ENCODE measurements around the gene PPP2R2D.
"Not testable (repeated sequence)": the region's sequence is repeated elsewhere in the genome, so short reads cannot be mapped to it uniquely, and the experiment has no call there.

The PPP2R2D gene

GRCh38 chr10:131915990-131916766, 15.4 kb downstream of the PPP2R2D start:
- H3K18ac ChIP-seq (ENCODE audit: low read length), result no peak overlapping the region
- no peak overlapping the region for H3K4ac ChIP-seq (ENCODE audit: low read depth, low read length)
- no peak overlapping the region for H3K27ac ChIP-seq (ENCODE audit: low read depth, low read length)

DNA sequence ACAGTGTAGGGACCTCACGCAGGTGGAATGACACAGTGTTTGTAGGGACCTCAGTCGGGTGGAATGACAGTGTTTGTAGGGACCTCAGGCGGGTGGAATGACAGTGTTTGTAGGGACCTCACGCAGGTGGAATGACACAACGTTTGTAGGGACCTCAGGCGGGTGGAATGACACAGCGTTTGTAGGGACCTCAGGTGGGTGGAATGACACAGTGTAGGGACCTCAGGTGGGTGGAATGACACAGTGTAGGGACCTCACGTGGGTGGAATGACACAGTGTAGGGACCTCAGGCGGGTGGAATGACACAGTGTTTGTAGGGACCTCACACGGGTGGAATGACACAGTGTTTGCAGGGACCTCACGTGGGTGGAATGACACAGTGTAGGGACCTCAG, 16.0 kb downstream of the PPP2R2D start:
- not testable (repeated sequence) for DNase-seq; H3K56ac ChIP-seq (ENCODE audit: low read length); H3K9ac ChIP-seq (ENCODE audit: low read length); H3K18ac ChIP-seq (ENCODE audit: low read length); H3K4ac ChIP-seq (ENCODE audit: low read depth, low read length); H3K4me1 ChIP-seq (ENCODE audit: control insufficient read depth, low read depth, low read length); H3K4me3 ChIP-seq (ENCODE audit: low read length); H4K5ac ChIP-seq (ENCODE audit: low read length); H3K36me3 ChIP-seq (ENCODE audit: control insufficient read depth, insufficient read depth, low read length); H2AK5ac ChIP-seq (ENCODE audit: low read length); H2BK5ac ChIP-seq (ENCODE audit: low read length); H3K4me2 ChIP-seq (ENCODE audit: low read length); H3K27ac ChIP-seq (ENCODE audit: low read depth, low read length); H2BK120ac ChIP-seq (ENCODE audit: low read depth, low read length); H4K8ac ChIP-seq (ENCODE audit: low read depth, low read length); H3K27me3 ChIP-seq (ENCODE audit: insufficient read depth, low read length, poor library complexity); H2BK15ac ChIP-seq (replicated peaks; ENCODE audit: low read depth); H3K23ac ChIP-seq (ENCODE audit: low read length)
- WGBS (ENCODE audit: extremely low coverage, insufficient coverage, low lambda C conversion rate), result no CpG with 5 or more reads among the region's 11 CpGs
- H3K79me1 ChIP-seq (ENCODE audit: low read length), result peaks cover 36% of the 10 kb centered on the region
- peaks cover 49% of the 10 kb centered on the region for H3K79me2 ChIP-seq (ENCODE audit: control insufficient read depth, insufficient read depth, low read length)

More at GRCh38 chr10:131915990-131916766, 15.4 kb downstream of the PPP2R2D start:
- peak; percentile 48 for DNase-seq
- H3K56ac ChIP-seq (ENCODE audit: low read length), result no peak overlapping the region
- H3K79me2 ChIP-seq (ENCODE audit: control insufficient read depth, insufficient read depth, low read length), result peaks cover 49% of the 10 kb centered on the region
- H2BK120ac ChIP-seq (ENCODE audit: low read depth, low read length), result no peak overlapping the region
- no peaks in the 10 kb centered on the region for H3K27me3 ChIP-seq (ENCODE audit: insufficient read depth, low read length, poor library complexity)
- H3K9ac ChIP-seq (ENCODE audit: low read length), result no peak overlapping the region
- no peak overlapping the region for H3K4me3 ChIP-seq (ENCODE audit: low read length)
- H4K5ac ChIP-seq (ENCODE audit: low read length), result no peak overlapping the region
- H3K23ac ChIP-seq (ENCODE audit: low read length), result no peak overlapping the region
- 100% methylated on average over 2 of the region's 19 CpGs for WGBS (ENCODE audit: extremely low coverage, insufficient coverage, low lambda C conversion rate)
- no peak overlapping the region for H2BK5ac ChIP-seq (ENCODE audit: low read length)
- no peaks in the 10 kb centered on the region for H3K4me1 ChIP-seq (ENCODE audit: control insufficient read depth, low read depth, low read length)
- no peaks in the 10 kb centered on the region for H3K36me3 ChIP-seq (ENCODE audit: control insufficient read depth, insufficient read depth, low read length)
- H3K79me1 ChIP-seq (ENCODE audit: low read length), result peaks cover 37% of the 10 kb centered on the region
- H2BK15ac ChIP-seq (replicated peaks; ENCODE audit: low read depth), result no peak overlapping the region
- no peak overlapping the region for H2AK5ac ChIP-seq (ENCODE audit: low read length)
- H3K4me2 ChIP-seq (ENCODE audit: low read length), result no peak overlapping the region
- H4K8ac ChIP-seq (ENCODE audit: low read depth, low read length), result no peak overlapping the region

- not testable (repeated sequence) for H3K4me2 ChIP-seq (ENCODE audit: low read length); H2BK5ac ChIP-seq (ENCODE audit: low read length); H3K27ac ChIP-seq (ENCODE audit: low read depth, low read length); H3K23ac ChIP-seq (ENCODE audit: low read length); H2BK15ac ChIP-seq (replicated peaks; ENCODE audit: low read depth); H4K5ac ChIP-seq (ENCODE audit: low read length); H3K56ac ChIP-seq (ENCODE audit: low read length); DNase-seq; H3K27me3 ChIP-seq (ENCODE audit: insufficient read depth, low read length, poor library complexity); H3K36me3 ChIP-seq (ENCODE audit: control insufficient read depth, insufficient read depth, low read length); H3K4me1 ChIP-seq (ENCODE audit: control insufficient read depth, low read depth, low read length); H3K4me3 ChIP-seq (ENCODE audit: low read length); H2BK120ac ChIP-seq (ENCODE audit: low read depth, low read length); H3K9ac ChIP-seq (ENCODE audit: low read length); H3K4ac ChIP-seq (ENCODE audit: low read depth, low read length); H3K18ac ChIP-seq (ENCODE audit: low read length); H2AK5ac ChIP-seq (ENCODE audit: low read length); H4K8ac ChIP-seq (ENCODE audit: low read depth, low read length)
- Histone ChIP-seq H3K79me1 (ENCODE audit: low read length) (peaks cover 34% of the 10 kb centered on the region), H3K79me2 (ENCODE audit: control insufficient read depth, insufficient read depth, low read length) (peaks cover 46% of the 10 kb centered on the region)
- WGBS (ENCODE audit: extremely low coverage, insufficient coverage, low lambda C conversion rate), result no CpG with 5 or more reads among the region's 11 CpGs
Measured at GRCh38 chr10:131917496-131917895, 16.7 kb downstream of the PPP2R2D start.

DNA sequence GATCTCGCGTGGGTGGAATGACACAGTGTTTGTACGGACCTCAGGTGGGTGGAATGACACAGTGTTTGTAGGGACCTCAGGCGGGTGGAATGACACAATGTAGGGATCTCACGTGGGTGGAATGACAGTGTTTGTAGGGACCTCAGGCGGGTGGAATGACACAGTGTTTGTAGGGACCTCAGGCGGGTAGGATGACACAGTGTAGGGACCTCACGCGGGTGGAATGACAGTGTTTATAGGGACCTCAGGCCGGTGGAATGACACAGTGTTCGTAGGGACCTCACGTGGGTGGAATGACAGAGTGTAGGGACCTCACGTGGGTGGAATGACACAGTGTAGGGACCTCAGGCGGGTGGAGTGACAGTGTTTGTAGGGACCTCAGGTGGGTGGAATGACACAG, 18.7 kb downstream of the PPP2R2D start:
- H4K5ac ChIP-seq (ENCODE audit: low read length); H3K4me3 ChIP-seq (ENCODE audit: low read length); H3K36me3 ChIP-seq (ENCODE audit: control insufficient read depth, insufficient read depth, low read length); H3K18ac ChIP-seq (ENCODE audit: low read length); H3K27ac ChIP-seq (ENCODE audit: low read depth, low read length); H3K4me1 ChIP-seq (ENCODE audit: control insufficient read depth, low read depth, low read length); H3K56ac ChIP-seq (ENCODE audit: low read length); H2BK5ac ChIP-seq (ENCODE audit: low read length); H3K4ac ChIP-seq (ENCODE audit: low read depth, low read length); H2BK15ac ChIP-seq (replicated peaks; ENCODE audit: low read depth); H3K4me2 ChIP-seq (ENCODE audit: low read length); DNase-seq; H2AK5ac ChIP-seq (ENCODE audit: low read length); H3K27me3 ChIP-seq (ENCODE audit: insufficient read depth, low read length, poor library complexity); H3K9ac ChIP-seq (ENCODE audit: low read length); H3K23ac ChIP-seq (ENCODE audit: low read length); H2BK120ac ChIP-seq (ENCODE audit: low read depth, low read length); H4K8ac ChIP-seq (ENCODE audit: low read depth, low read length): not testable (repeated sequence)
- Histone ChIP-seq H3K79me2 (ENCODE audit: control insufficient read depth, insufficient read depth, low read length) (peaks cover 46% of the 10 kb centered on the region), H3K79me1 (ENCODE audit: low read length) (peaks cover 26% of the 10 kb centered on the region)
- no CpG with 5 or more reads among the region's 14 CpGs for WGBS (ENCODE audit: extremely low coverage, insufficient coverage, low lambda C conversion rate)

DNA sequence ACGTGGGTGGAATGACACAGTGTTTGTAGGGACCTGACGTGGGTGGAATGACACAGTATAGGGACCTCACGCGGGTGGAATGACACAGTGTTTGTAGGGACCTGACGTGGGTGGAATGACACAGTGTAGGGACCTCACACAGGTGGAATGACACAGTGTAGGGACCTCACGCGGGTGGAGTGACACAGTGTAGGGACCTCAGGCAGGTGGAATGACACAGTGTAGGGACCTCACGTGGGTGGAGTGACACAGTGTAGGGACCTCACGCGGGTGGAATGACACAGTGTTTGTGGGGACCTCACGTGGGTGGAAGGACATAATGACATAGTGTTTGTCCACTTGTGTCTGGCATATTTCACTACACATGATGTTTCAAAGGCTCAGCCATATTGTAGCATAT, 19.3 kb downstream of the PPP2R2D start:
- Histone ChIP-seq H4K8ac (ENCODE audit: low read depth, low read length) (no peak overlapping the region), H3K9ac (ENCODE audit: low read length) (no peak overlapping the region), H3K27me3 (ENCODE audit: insufficient read depth, low read length, poor library complexity) (no peaks in the 10 kb centered on the region), H2AK5ac (ENCODE audit: low read length) (no peak overlapping the region), H2BK120ac (ENCODE audit: low read depth, low read length) (no peak overlapping the region), H2BK5ac (ENCODE audit: low read length) (no peak overlapping the region), H3K36me3 (ENCODE audit: control insufficient read depth, insufficient read depth, low read length) (no peaks in the 10 kb centered on the region), H3K27ac (ENCODE audit: low read depth, low read length) (no peak overlapping the region), H3K79me2 (ENCODE audit: control insufficient read depth, insufficient read depth, low read length) (peaks cover 45% of the 10 kb centered on the region), H3K18ac (ENCODE audit: low read length) (no peak overlapping the region), H3K4ac (ENCODE audit: low read depth, low read length) (no peak overlapping the region), H4K5ac (ENCODE audit: low read length) (no peak overlapping the region), H3K4me2 (ENCODE audit: low read length) (no peak overlapping the region), H3K4me3 (ENCODE audit: low read length) (no peak overlapping the region), H2BK15ac (replicated peaks; ENCODE audit: low read depth) (no peak overlapping the region), H3K23ac (ENCODE audit: low read length) (no peak overlapping the region), H3K56ac (ENCODE audit: low read length) (no peak overlapping the region), H3K79me1 (ENCODE audit: low read length) (peaks cover 22% of the 10 kb centered on the region), H3K4me1 (ENCODE audit: control insufficient read depth, low read depth, low read length) (peaks cover 2% of the 10 kb centered on the region)
- no peak for DNase-seq
- no CpG with 5 or more reads among the region's 11 CpGs for WGBS (ENCODE audit: extremely low coverage, insufficient coverage, low lambda C conversion rate)

- H3K4me2 ChIP-seq (ENCODE audit: low read length), result no peak overlapping the region
- no peak overlapping the region for H3K9ac ChIP-seq (ENCODE audit: low read length)
- no peak overlapping the region for H4K5ac ChIP-seq (ENCODE audit: low read length)
- no peak overlapping the region for H2BK120ac ChIP-seq (ENCODE audit: low read depth, low read length)
- H3K27ac ChIP-seq (ENCODE audit: low read depth, low read length), result no peak overlapping the region
- H3K79me1 ChIP-seq (ENCODE audit: low read length), result peaks cover 19% of the 10 kb centered on the region
- no peak overlapping the region for H2BK5ac ChIP-seq (ENCODE audit: low read length)
- H3K56ac ChIP-seq (ENCODE audit: low read length), result no peak overlapping the region
- no CpG with 5 or more reads among the region's 5 CpGs for WGBS (ENCODE audit: extremely low coverage, insufficient coverage, low lambda C conversion rate)
- no peak overlapping the region for H3K18ac ChIP-seq (ENCODE audit: low read length)
- peaks cover 2% of the 10 kb centered on the region for H3K4me1 ChIP-seq (ENCODE audit: control insufficient read depth, low read depth, low read length)
- no peak overlapping the region for H3K4me3 ChIP-seq (ENCODE audit: low read length)
- H2AK5ac ChIP-seq (ENCODE audit: low read length), result no peak overlapping the region
- H3K4ac ChIP-seq (ENCODE audit: low read depth, low read length), result no peak overlapping the region
- no peaks in the 10 kb centered on the region for H3K27me3 ChIP-seq (ENCODE audit: insufficient read depth, low read length, poor library complexity)
- no peak overlapping the region for H4K8ac ChIP-seq (ENCODE audit: low read depth, low read length)
- no peak overlapping the region for H2BK15ac ChIP-seq (replicated peaks; ENCODE audit: low read depth)
- H3K36me3 ChIP-seq (ENCODE audit: control insufficient read depth, insufficient read depth, low read length), result no peaks in the 10 kb centered on the region
- H3K23ac ChIP-seq (ENCODE audit: low read length), result no peak overlapping the region
- H3K79me2 ChIP-seq (ENCODE audit: control insufficient read depth, insufficient read depth, low read length), result peaks cover 45% of the 10 kb centered on the region
- DNase-seq, result no peak
Measured at GRCh38 chr10:131920693-131921092, 19.9 kb downstream of the PPP2R2D start.

Measured in mesendoderm (in vitro differentiated cells).